Liver (tissue), 9 donors: ENCODE data around the gene LDB2. TPM values are rescaled to one million over a fixed set of nuclear protein-coding genes. Genes with fewer than 3 reads are reported as not detected.

Experiments used
- DNase-seq: peaks from one replicate; pipeline ENCODE4 v3.0.0-alpha.2; 2017; ENCODE audit warnings: low spot score
- H3K27ac ChIP-seq, 2 donors: one replicate each; pipeline ENCODE4 v1.7.0; 2013; ENCODE audit warnings: inconsistent platforms in 2 of 2, low read length in 2 of 2, control low read depth in 1 of 2, low read depth in 1 of 2, mild to moderate bottlenecking in 1 of 2
- H3K27me3 ChIP-seq, 4 donors: one replicate each; pipeline versions ENCODE4 v1.6.1 to v1.7.0; 2013; ENCODE audit warnings: low read length in 3 of 4, inconsistent platforms in 1 of 4, mild to moderate bottlenecking in 1 of 4, moderate library complexity in 1 of 4; ENCODE audit not compliant: control insufficient read depth in 4 of 4, insufficient read depth in 4 of 4
- H3K36me3 ChIP-seq, 4 donors: one replicate each; pipeline versions ENCODE4 v1.6.1 to v1.7.0; 2013; ENCODE audit warnings: low read length in 3 of 4, mild to moderate bottlenecking in 3 of 4, low read depth in 1 of 4, moderate library complexity in 1 of 4; ENCODE audit not compliant: control insufficient read depth in 4 of 4, insufficient read depth in 3 of 4
- H3K4me1 ChIP-seq, 4 donors: one replicate each; pipeline versions ENCODE4 v1.6.1 to v1.7.0; 2013; ENCODE audit warnings: low read length in 3 of 4, mild to moderate bottlenecking in 3 of 4, moderate library complexity in 1 of 4; ENCODE audit not compliant: control insufficient read depth in 4 of 4, insufficient read depth in 4 of 4
- H3K4me3 ChIP-seq, 3 donors: one replicate each; pipeline versions ENCODE4 v1.6.1 to v1.7.0; 2013; ENCODE audit warnings: low read length in 3 of 3, control low read depth in 1 of 3, low read depth in 1 of 3, mild to moderate bottlenecking in 1 of 3
- H3K9ac ChIP-seq, 2 donors: one replicate each; pipeline ENCODE4 v1.7.0; 2013; ENCODE audit warnings: low read length in 2 of 2, mild to moderate bottlenecking in 2 of 2, moderate library complexity in 2 of 2, control low read depth in 1 of 2, low read depth in 1 of 2
- H3K9me3 ChIP-seq, 4 donors: one replicate each; pipeline versions ENCODE4 v1.6.1 to v1.7.0; 2013; ENCODE audit warnings: low read length in 3 of 4; ENCODE audit not compliant: control insufficient read depth in 4 of 4
- EGR1 ChIP-seq, 2 donors: IDR thresholded peaks; 2 replicates each; pipeline ENCODE4 v1.6.1; 2016 to 2018; ENCODE audit warnings: antibody characterized with exemption in 2 of 2, low read depth in 2 of 2
- FOXA1 ChIP-seq: IDR thresholded peaks from 2 replicates; pipeline ENCODE4 v1.6.1; 2016; ENCODE audit warnings: antibody characterized with exemption
- FOXA2 ChIP-seq: IDR thresholded peaks from 2 replicates; pipeline ENCODE4 v1.6.1; 2016; ENCODE audit warnings: antibody characterized with exemption
- GABPA ChIP-seq, 2 donors: IDR thresholded peaks in 1 of 2; conservative IDR thresholded peaks in 1 of 2; 2 replicates each; pipeline ENCODE4 v1.6.1; 2016; ENCODE audit warnings: antibody characterized with exemption in 2 of 2, mild to moderate bottlenecking in 1 of 2, moderate library complexity in 1 of 2
- HNF4G ChIP-seq: IDR thresholded peaks from 2 replicates; pipeline ENCODE4 v1.6.1; 2016; ENCODE audit warnings: antibody characterized with exemption
- JUND ChIP-seq, 2 donors: IDR thresholded peaks; 2 replicates each; pipeline ENCODE4 v1.6.1; 2016; ENCODE audit warnings: antibody characterized with exemption in 2 of 2
- RAD21 ChIP-seq, 2 donors: IDR thresholded peaks; 2 replicates each; pipeline ENCODE4 v1.6.1; 2016; ENCODE audit warnings: antibody characterized with exemption in 2 of 2, mild to moderate bottlenecking in 2 of 2
- YY1 ChIP-seq: IDR thresholded peaks from 2 replicates; pipeline ENCODE4 v1.6.1; 2016; ENCODE audit warnings: antibody characterized with exemption, mild to moderate bottlenecking
- WGBS: extraction: QIAGEN DNeasy Blood & Tissue Kit; methylation state at CpG from one replicate; pipeline ENCODE4 v1.1.7; 2013; 5-methylcytosine and 5-hydroxymethylcytosine counted together
- polyA plus RNA-seq, 2 donors: library from polyadenylated mRNA; stranded (reverse) in 1 of 2; unstranded in 1 of 2; fragments of 200-250 nt in 1 of 2; fragments of >200 nt in 1 of 2; fragmentation: Nextera tagmentation in 1 of 2; extraction: Ambion mirVana in 1 of 2; gene quantifications; one replicate each; pipeline versions ENCODE4 v1.2.1 to v1.2.3, GENCODE V29; 2013 to 2015
- total RNA-seq, 2 donors: library from RNA; depleted of rRNA; stranded (reverse); fragments of >200 nt; gene quantifications; one replicate each; pipeline ENCODE4 v1.2.3, GENCODE V29; 2014
- TF ChIP-seq, protein P1 (sequence below): IDR thresholded peaks from 2 replicates; pipeline ENCODE4 v1.6.1; 2016; ENCODE audit warnings: antibody characterized with exemption
- TF ChIP-seq, protein P2 (sequence below): IDR thresholded peaks from 2 replicates; pipeline ENCODE4 v1.6.1; 2016; ENCODE audit warnings: antibody characterized with exemption
- TF ChIP-seq, protein P3 (sequence below): IDR thresholded peaks from 2 replicates; pipeline ENCODE4 v1.6.1; 2016; ENCODE audit warnings: antibody characterized with exemption
- TF ChIP-seq, protein P4 (sequence below): fragments of 150-350 bp; IDR thresholded peaks from 2 replicates; pipeline ENCODE4 v1.5.1; 2017; ENCODE audit warnings: improper control_type of control experiment, low read depth, low read length; ENCODE audit not compliant: missing input control
- TF ChIP-seq, protein P5 (sequence below): IDR thresholded peaks from 2 replicates; pipeline ENCODE4 v1.6.1; 2016; ENCODE audit warnings: antibody characterized with exemption, mild to moderate bottlenecking
- donor health status: healthy.
- donor health status: healthy.
- donor health status: healthy.
- donor health status: healthy.
- donor health status: healthy.

The LDB2 gene
- total and polyA plus RNA-seq, 4 donors = 7.4 to 31.9 (median 16.8) TPM

DNA sequence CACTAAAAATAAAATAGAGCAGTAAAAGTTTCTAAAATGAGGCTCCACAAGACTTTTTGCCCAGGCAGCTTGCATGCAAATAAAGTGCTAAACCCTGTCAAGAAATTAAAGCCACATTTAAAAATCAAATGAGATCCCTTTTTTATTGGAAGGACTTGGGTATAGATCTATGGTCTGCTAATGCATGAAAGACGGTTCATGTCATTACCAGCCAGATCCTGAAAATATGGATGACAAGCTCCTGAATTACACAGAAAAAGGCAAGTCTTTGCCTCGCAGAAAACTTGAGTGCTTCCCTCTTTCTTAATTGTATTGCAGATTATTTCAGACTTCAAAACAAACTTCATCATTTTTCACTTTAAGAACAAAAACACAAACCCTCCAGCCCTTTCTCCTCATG is 169.6 kb downstream of the LDB2 start:
- no peak for DNase-seq
- no peak for TF ChIP-seq FOXA1
- no peak for TF ChIP-seq YY1
- TF ChIP-seq JUND (IDR thresholded peaks at IDR 0.05) = no peak
- TF ChIP-seq, protein P1, sequence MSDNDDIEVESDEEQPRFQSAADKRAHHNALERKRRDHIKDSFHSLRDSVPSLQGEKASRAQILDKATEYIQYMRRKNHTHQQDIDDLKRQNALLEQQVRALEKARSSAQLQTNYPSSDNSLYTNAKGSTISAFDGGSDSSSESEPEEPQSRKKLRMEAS = no peak
- no peak for TF ChIP-seq FOXA2
- no peak for TF ChIP-seq EGR1 (IDR thresholded peaks at IDR 0.05; ENCODE audit: low read depth in 2 of 2)
- TF ChIP-seq, protein P2, sequence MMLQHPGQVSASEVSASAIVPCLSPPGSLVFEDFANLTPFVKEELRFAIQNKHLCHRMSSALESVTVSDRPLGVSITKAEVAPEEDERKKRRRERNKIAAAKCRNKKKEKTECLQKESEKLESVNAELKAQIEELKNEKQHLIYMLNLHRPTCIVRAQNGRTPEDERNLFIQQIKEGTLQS = no peak
- TF ChIP-seq RAD21 (IDR thresholded peaks at IDR 0.05) = no peak
- no peak for TF ChIP-seq HNF4G
- TF ChIP-seq, protein P3, sequence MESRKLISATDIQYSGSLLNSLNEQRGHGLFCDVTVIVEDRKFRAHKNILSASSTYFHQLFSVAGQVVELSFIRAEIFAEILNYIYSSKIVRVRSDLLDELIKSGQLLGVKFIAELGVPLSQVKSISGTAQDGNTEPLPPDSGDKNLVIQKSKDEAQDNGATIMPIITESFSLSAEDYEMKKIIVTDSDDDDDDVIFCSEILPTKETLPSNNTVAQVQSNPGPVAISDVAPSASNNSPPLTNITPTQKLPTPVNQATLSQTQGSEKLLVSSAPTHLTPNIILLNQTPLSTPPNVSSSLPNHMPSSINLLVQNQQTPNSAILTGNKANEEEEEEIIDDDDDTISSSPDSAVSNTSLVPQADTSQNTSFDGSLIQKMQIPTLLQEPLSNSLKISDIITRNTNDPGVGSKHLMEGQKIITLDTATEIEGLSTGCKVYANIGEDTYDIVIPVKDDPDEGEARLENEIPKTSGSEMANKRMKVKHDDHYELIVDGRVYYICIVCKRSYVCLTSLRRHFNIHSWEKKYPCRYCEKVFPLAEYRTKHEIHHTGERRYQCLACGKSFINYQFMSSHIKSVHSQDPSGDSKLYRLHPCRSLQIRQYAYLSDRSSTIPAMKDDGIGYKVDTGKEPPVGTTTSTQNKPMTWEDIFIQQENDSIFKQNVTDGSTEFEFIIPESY = no peak
- no peak for TF ChIP-seq GABPA (IDR thresholded peaks at IDR 0.05 in 1 of 2, conservative IDR thresholded peaks at IDR 0.05 in 1 of 2)
- TF ChIP-seq, protein P4, sequence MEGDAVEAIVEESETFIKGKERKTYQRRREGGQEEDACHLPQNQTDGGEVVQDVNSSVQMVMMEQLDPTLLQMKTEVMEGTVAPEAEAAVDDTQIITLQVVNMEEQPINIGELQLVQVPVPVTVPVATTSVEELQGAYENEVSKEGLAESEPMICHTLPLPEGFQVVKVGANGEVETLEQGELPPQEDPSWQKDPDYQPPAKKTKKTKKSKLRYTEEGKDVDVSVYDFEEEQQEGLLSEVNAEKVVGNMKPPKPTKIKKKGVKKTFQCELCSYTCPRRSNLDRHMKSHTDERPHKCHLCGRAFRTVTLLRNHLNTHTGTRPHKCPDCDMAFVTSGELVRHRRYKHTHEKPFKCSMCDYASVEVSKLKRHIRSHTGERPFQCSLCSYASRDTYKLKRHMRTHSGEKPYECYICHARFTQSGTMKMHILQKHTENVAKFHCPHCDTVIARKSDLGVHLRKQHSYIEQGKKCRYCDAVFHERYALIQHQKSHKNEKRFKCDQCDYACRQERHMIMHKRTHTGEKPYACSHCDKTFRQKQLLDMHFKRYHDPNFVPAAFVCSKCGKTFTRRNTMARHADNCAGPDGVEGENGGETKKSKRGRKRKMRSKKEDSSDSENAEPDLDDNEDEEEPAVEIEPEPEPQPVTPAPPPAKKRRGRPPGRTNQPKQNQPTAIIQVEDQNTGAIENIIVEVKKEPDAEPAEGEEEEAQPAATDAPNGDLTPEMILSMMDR = no peak
- Histone ChIP-seq H3K36me3 (no peaks in the 10 kb centered on the region), H3K4me1 (peaks cover 0 to 6% (median 2%) of the 10 kb centered on the region in 4 donors), H3K9me3 (no peaks in the 10 kb centered on the region), H3K4me3 (no peak overlapping the region), H3K9ac (no peak overlapping the region), H3K27ac (no peak overlapping the region), H3K27me3 (no peaks in the 10 kb centered on the region)
- 77% methylated on average over 2 of the region's 2 CpGs for WGBS

DNA sequence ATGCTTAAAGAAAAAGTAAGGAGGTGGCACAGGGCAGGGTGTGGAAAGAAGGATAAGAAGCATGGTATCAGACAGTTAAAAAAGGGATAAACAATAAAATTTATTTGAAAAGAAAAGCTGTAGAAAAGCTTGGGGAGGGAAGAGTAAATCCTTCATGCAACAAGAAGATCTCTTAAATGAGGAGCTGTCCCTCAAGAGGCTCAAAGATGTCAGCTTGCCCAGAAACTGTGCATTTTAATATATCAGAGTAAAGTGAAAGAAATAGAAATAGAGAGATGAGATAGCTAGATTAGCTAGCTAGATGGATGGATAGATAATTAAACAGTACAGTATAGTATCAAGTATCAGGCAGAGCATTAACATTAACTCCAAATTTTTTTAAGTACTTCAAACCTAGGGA is 170.3 kb downstream of the LDB2 start:
- Histone ChIP-seq H3K27ac (no peak overlapping the region), H3K9me3 (peaks cover 0 to 1% (median 0%) of the 10 kb centered on the region in 4 donors), H3K36me3 (no peaks in the 10 kb centered on the region), H3K4me3 (no peak overlapping the region), H3K4me1 (peaks cover 0 to 10% (median 4%) of the 10 kb centered on the region in 4 donors), H3K27me3 (no peaks in the 10 kb centered on the region), H3K9ac (no peak overlapping the region)
- no peak for DNase-seq
- TF ChIP-seq, protein P5, sequence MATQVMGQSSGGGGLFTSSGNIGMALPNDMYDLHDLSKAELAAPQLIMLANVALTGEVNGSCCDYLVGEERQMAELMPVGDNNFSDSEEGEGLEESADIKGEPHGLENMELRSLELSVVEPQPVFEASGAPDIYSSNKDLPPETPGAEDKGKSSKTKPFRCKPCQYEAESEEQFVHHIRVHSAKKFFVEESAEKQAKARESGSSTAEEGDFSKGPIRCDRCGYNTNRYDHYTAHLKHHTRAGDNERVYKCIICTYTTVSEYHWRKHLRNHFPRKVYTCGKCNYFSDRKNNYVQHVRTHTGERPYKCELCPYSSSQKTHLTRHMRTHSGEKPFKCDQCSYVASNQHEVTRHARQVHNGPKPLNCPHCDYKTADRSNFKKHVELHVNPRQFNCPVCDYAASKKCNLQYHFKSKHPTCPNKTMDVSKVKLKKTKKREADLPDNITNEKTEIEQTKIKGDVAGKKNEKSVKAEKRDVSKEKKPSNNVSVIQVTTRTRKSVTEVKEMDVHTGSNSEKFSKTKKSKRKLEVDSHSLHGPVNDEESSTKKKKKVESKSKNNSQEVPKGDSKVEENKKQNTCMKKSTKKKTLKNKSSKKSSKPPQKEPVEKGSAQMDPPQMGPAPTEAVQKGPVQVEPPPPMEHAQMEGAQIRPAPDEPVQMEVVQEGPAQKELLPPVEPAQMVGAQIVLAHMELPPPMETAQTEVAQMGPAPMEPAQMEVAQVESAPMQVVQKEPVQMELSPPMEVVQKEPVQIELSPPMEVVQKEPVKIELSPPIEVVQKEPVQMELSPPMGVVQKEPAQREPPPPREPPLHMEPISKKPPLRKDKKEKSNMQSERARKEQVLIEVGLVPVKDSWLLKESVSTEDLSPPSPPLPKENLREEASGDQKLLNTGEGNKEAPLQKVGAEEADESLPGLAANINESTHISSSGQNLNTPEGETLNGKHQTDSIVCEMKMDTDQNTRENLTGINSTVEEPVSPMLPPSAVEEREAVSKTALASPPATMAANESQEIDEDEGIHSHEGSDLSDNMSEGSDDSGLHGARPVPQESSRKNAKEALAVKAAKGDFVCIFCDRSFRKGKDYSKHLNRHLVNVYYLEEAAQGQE = no peak
- TF ChIP-seq FOXA1 = no peak
- TF ChIP-seq, protein P2 = no peak
